ENCODE results near the gene LEP. TPM values are rescaled to one million over a fixed set of nuclear protein-coding genes. Genes with fewer than 3 reads are reported as not detected.

Gene LEP
- total and polyA plus RNA-seq, 9 of the 15 experiments (the other 6 are each of a cell fraction or from before 2014, with no cell fraction given): not detected

GRCh38 chr7:128236924-128237586, 4.0 kb upstream of the LEP start (continued):
- TF ChIP-seq EZH2 (IDR thresholded peaks at IDR 0.05; ENCODE audit: borderline replicate concordance, low read depth, low read length) (no peak), ARID1B (IDR thresholded peaks at IDR 0.05) (peak; percentile 67), CBX8 (IDR thresholded peaks at IDR 0.05; ENCODE audit: borderline replicate concordance, extremely low read depth, low read depth, low read length, poor library complexity, severe bottlenecking) (no peak), E2F6 (IDR thresholded peaks at IDR 0.05; ENCODE audit: borderline replicate concordance in 1 of 2, extremely low read depth in 1 of 2, insufficient read depth in 1 of 2, insufficient read length in 1 of 2, low read depth in 1 of 2, low read length in 1 of 2, poor library complexity in 1 of 2, severe bottlenecking in 1 of 2) (no peak), ZEB2 (IDR thresholded peaks at IDR 0.05) (no peak), ZMIZ1 (IDR thresholded peaks at IDR 0.05; ENCODE audit: low read depth in 2 of 2, low read length in 2 of 2) (no peak), ZNF140 (CRISPR knock-in tag; IDR thresholded peaks at IDR 0.05) (no peak), NCOR1 (IDR thresholded peaks at IDR 0.05) (no peak; the same call in 1 of the 2 replicates), TEAD1 (CRISPR knock-in tag; IDR thresholded peaks at IDR 0.05) (peak in 1 of 2 experiments; percentile 97; a peak in 2 of 4 replicates), GATAD2A (IDR thresholded peaks at IDR 0.05) (0 out of 2 replicates have a peak, but pooled peaks have one; percentile 24), GTF2A2 (tag; IDR thresholded peaks at IDR 0.05) (no peak), BRF2 (IDR thresholded peaks at IDR 0.05; ENCODE audit: borderline replicate concordance, insufficient read depth, insufficient read length) (no peak), TAF7 (tag; IDR thresholded peaks at IDR 0.05) (no peak), SP1 (CRISPR knock-in tag; IDR thresholded peaks at IDR 0.05) (no peak), ZFP36 (IDR thresholded peaks at IDR 0.05; ENCODE audit: low read depth, low read length, partially characterized antibody) (no peak), TFE3 (CRISPR knock-in tag; IDR thresholded peaks at IDR 0.05) (peak; percentile 87)
- TF ChIP-seq, protein P1, sequence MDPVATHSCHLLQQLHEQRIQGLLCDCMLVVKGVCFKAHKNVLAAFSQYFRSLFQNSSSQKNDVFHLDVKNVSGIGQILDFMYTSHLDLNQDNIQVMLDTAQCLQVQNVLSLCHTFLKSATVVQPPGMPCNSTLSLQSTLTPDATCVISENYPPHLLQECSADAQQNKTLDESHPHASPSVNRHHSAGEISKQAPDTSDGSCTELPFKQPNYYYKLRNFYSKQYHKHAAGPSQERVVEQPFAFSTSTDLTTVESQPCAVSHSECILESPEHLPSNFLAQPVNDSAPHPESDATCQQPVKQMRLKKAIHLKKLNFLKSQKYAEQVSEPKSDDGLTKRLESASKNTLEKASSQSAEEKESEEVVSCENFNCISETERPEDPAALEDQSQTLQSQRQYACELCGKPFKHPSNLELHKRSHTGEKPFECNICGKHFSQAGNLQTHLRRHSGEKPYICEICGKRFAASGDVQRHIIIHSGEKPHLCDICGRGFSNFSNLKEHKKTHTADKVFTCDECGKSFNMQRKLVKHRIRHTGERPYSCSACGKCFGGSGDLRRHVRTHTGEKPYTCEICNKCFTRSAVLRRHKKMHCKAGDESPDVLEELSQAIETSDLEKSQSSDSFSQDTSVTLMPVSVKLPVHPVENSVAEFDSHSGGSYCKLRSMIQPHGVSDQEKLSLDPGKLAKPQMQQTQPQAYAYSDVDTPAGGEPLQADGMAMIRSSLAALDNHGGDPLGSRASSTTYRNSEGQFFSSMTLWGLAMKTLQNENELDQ (CRISPR knock-in tag; IDR thresholded peaks at IDR 0.05; ENCODE audit: borderline replicate concordance): no peak
